ENCODE results near the gene PCMTD2. TPM values are rescaled to one million over a fixed set of nuclear protein-coding genes. Genes with fewer than 3 reads are reported as not detected.
"Not testable (repeated sequence)": the region's sequence is repeated elsewhere in the genome, so short reads cannot be mapped to it uniquely, and the experiment has no call there.

Gene PCMTD2
- total RNA-seq, 1 donor from 2014 or later: 129 TPM

DNA sequence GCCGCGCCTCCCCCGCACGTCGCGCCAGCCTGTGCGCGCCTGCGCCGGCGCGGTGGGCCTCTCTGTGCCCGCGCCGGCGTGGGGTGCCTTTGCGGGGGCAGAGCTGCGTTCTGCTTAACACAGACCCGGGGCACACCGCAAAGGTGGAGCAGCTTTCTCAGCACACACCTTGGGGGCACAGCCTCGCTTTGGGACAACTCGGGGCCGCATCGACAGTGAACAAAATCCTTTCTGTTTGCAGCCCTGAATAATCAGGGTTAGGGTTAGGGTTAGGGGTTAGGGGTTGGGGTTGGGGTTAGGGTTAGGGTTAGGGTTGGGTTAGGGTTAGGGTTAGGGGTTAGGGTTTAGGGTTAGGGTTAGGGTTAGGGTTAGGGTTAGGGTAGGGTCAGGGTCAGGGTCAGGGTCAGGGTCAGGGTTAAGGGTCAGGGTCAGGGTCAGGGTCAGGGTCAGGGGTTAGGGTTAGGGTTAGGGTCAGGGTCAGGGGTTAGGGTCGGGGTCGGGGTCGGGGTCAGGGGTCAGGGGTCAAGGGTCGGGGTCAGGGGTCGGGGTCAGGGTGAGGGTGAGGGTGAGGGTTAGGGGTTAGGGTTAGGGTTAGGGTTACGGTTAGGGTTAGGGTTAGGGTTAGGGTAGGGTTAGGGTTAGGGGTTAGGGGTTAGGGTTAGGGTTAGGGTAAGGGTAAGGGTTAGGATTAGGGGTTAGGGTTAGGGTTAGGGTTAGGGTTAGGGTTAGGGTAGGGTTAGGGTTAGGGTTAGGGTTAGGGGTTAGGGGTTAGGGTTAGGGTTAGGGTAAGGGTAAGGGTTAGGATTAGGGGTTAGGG is 31.1 kb downstream of the PCMTD2 start:
- not testable (repeated sequence) for DNase-seq

DNA sequence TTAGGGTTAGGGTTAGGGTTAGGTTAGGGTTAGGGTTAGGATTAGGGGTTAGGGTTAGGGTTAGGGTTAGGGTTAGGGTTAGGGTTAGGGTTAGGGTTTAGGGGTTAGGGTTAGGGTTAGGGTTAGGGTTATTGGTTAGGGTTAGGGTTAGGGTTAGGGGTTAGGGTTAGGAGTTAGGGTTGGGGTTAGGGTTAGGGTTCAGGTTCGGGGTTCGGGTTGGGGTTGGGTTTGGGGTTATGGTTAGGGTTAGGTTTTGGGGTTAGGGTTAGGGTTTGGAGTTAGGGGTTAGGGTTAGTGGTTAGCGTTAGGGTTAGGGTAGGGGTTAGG is 31.7 kb downstream of the PCMTD2 start:
- DNase-seq: not testable (repeated sequence)

DNA sequence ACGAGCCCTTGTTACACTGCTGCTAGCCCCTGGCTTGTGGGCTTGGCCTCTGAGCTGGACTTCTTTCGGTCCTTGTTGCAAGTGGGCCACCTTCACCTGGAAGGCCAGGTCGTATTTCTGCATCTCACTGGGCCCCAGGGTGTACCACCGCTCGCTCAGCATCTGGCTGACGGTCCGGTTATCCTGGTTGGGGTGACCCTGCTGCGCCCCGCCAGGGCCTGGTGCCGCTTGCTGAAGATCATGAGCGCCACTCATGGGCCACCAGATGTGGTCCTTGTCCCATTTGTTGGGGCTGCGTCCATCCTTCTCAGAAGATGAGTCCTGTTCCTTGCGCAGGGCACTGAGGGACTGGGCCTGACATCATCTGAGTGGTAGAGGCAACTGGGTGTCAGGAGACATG is 36.6 kb downstream of the PCMTD2 start:
- not testable (repeated sequence) for DNase-seq

DNA sequence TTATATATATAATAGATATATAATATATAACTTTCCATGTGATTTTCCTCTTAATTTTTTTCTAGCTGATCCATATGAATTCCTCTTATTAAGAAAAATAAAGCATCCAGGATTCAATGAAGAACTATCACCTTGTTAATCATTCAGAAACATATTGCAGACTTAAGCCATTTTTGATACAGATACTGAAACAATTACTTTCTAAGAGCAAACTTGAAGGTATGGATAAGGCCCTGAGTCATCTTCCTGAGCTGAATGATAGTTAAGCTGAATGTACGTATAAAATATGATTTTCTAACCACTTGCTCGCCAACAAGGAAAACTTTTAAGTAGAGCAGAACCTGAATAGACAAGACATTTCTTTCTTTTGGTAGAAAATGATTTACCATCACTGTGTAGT is 47.5 kb downstream of the PCMTD2 start:
- not testable (repeated sequence) for DNase-seq

DNA sequence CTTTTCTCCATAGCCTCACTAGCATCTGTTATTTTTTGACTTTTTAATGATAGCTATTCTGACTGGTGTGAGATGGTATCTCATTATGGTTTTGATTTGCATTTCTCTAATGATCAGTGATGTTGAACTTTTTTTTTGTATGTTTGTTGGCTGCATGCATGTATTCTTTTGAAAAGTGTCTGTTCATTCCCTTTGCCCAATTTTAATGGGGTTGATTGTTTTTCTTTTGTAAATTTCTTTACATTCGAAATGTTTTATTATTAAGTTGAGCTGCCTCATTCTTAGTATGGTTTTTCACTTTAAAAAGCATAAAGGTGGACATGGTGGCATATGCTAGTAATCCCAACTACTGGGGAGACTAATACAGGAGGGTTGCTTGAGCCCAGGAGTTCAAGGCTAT is 58.2 kb downstream of the PCMTD2 start:
- not testable (repeated sequence) for DNase-seq

DNA sequence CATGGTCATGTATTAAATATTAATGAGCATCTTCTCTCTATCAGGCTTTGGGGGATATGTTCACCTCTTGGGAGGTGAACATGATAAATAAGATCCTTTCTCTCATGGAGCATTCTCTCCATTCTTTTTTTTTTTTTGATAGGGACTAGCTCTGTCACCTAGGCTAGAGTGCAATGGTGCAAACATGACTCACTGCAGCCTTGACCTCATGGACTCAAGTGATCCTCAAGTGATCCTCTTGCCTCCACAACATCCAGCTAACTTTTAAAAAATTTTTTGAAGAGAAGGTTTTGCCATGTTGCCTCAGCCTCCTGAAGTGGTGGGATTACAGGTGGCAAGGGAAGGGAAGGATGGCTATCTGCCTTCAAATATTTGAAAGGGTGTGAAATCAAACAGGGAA is 59.8 kb downstream of the PCMTD2 start:
- DNase-seq: not testable (repeated sequence)

DNA sequence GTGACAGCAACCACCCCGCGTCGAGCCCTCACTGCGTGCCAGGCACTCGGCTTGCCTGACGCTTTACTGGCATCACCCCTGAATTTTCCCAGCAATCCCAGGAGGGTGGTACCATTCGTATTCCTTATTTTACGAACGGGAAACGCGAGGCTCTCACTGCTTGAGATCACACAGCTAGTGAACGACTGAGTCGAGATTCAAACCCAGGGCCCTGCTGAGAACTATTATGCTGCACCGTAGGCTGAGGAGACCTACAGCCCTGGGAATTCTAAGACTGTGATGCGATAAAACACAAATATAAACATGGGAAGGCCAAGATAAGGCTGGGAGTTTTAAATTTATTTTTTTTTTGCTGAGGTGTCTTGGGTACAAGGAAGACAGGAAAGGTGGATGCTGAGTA is 60.3 kb downstream of the PCMTD2 start:
- DNase-seq: not testable (repeated sequence)

DNA sequence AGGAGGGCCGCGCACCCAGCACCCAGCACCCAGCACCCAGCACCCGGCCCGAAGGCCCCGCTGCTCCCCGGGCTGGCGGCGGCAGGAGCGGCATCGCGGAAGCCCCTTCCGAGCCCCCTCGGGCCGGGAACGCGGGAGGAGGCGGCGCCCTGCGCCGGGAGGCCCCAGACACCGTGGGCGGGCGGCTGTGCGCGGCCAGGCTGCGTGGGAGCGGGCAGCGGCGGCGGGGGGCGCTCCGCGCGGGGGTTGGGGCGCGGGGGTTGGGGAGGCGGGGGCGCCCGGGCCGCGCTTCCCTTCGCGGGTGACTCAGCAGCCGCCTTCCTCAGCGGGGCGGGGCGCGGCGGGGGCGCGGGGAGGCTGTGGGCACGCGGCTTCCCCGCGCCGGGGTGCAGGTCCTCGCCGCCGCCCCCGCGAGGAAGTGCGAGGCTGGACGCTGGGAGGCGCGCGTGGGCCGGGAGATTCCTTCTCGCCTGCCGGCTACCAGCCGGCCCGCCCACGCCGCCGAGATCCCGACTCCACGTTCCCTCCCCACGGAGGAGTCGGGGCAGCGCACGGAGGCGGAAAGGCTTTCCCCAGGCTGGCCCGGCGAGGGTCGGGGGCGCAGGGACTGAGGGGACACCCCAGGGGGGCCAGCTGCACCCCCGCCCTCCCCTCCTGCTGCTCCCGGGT is 61.0 kb downstream of the PCMTD2 start:
- DNase-seq: peak; percentile 36

DNA sequence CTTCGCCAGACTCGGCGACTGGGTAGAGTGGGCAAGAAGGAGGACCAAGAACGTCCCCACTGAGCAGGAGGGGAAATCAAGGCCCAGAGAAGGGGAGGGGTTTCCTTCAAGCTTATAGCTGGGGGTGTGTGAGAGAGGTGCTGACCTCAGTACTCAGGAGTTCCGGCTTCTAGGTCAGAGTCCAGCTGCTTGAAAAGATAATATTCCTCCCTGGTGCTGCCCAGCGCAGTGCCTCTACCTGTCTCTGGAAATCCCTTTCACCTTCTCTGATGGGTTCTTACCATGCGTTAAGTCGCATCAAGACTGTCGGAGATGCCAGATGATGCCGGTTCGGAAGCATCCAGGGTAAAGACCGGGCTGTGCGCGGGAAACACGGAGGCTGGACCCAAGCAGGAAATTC is 61.8 kb downstream of the PCMTD2 start:
- DNase-seq: not testable (repeated sequence)

DNA sequence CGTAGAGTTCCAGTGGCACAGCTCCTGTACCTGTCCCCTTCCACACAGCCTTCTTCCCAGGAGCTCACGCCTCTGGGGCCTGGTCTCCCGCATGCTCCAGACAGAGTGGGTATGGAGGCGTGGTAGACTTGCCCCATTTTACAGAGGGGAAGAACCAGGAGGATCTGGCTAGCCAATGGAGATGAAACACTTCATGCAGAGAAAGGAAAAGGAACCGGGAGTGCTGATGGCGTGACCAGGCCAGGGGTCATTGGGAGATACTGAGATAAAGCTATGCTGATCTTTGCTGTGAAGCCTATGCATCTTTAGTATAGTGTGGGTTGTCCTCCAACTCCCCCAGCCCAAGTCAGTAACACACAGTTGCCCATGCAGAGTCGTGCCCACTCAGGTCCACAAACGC is 62.5 kb downstream of the PCMTD2 start:
- DNase-seq: not testable (repeated sequence)

DNA sequence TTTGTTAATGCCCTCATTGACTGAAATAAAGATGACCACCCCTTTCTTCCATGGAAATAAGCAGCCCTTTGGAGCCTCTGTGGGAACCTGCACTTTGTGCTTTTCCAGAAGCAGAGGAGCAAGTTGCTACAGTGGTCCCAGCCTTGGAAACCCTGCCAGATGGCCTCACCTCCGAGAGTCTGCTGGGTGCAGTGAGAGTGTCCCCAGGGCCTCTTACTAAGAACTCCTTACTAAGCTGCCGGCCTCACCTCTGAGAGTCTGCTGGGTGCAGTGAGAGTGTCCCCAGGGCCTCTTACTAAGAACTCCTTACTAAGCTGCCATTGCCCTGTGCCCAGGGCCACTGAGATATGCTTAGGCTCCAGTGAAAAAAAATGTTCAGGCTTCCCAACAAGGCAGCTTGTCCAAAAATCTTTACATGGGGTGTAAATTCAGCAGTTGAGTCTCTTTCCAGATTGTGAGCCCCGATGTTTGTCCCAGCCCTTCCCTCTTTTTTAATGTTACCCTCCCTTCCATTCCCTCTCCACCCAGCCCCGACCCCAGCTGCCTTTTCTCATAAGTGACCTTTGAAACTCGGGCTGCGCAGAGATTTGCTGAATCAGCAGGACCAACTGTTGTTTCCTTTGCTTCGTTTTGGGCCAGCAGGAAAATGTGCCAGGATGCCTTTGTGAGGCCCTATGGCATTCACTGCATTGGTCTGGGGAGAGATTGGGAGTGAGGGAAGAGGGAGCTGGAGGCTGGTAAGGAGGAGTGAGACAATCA is 66.7 kb downstream of the PCMTD2 start:
- DNase-seq: not testable (repeated sequence)

Small RNA genes lying within 50 kb of the gene (small RNA-seq; reads per million reads assigned to genes)
- gene AL137028.2: not detected

Other genes starting within 250 kb of the PCMTD2 start
- 1.2 TPM for gene C20orf204, start 219.6 kb upstream of the PCMTD2 start, total RNA-seq
- gene SOX18, start 206.1 kb upstream of the PCMTD2 start, total RNA-seq: 0.31 TPM
- gene TCEA2, start 192.6 kb upstream of the PCMTD2 start, total RNA-seq: 36.0 TPM
- 10.1 TPM for gene RGS19, start 176.2 kb upstream of the PCMTD2 start, total RNA-seq
- 14.3 TPM for gene OPRL1, start 175.7 kb upstream of the PCMTD2 start, total RNA-seq
- gene LKAAEAR1, start 171.3 kb upstream of the PCMTD2 start, total RNA-seq: 0.78 TPM
- not detected for gene NPBWR2, start 148.2 kb upstream of the PCMTD2 start, total RNA-seq
- gene MYT1, start 91.3 kb upstream of the PCMTD2 start, total RNA-seq: 5.9 TPM